Cerebellar cortex (tissue), 1 donor: Measurements from ENCODE around the gene APBB1.

Source experiments
- DNase-seq: peaks from one replicate; pipeline ENCODE4 v3.0.0-alpha.2; 2015; ENCODE audit warnings: low spot score

Gene APBB1

DNA sequence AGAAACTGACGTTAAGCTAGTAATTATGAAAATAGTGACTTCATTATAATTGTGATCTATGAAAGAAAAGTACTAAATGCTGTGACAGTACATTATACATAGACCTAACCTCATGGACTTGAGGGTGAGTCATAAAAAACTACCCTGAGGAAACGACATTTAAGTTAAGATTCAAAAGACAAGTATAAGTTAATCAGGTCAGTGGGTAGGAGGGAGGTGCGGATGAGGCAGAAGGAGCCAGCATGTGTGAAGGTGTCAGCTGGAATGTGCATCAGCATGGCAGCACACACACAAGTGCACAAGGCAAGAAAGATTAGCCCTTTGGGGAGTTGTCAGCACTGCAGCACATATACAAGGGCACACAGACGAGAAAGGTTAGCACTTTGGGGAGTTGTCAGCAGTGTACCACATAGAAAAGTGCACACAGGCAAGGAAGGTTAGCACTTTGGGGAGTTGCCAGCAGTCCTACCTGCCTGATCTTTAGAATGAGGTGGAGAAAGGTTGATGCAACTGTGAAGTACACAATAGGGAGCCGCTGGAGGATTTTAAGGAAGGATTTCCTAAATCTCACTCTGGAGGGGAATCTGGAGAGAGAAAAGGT, 67.0 kb downstream of the APBB1 start:
- no peak for DNase-seq

GRCh38 chr11:6350486-6350885, 68.4 kb downstream of the APBB1 start:
- DNase-seq: no peak

- DNase-seq: no peak
Measured at GRCh38 chr11:6350043-6350442, 68.9 kb downstream of the APBB1 start.

- DNase-seq: no peak
Measured at GRCh38 chr11:6345366-6345765, 73.5 kb downstream of the APBB1 start.
